Pulmonary artery endothelial cell (primary cell): Measurements from ENCODE around the gene MICAL3. TPM values are rescaled to one million over a fixed set of nuclear protein-coding genes. Genes with fewer than 3 reads are reported as not detected.
"Not testable (repeated sequence)": the region's sequence is repeated elsewhere in the genome, so short reads cannot be mapped to it uniquely, and the experiment has no call there.

Experiments used
- DNase-seq: peaks from one replicate; pipeline ENCODE4 v3.0.0-alpha.2; 2011; ENCODE audit warnings: low read depth, low spot score
- total RNA-seq: library from RNA; depleted of rRNA; stranded (reverse); fragments of >200 nt; gene quantifications from 2 replicates; pipeline ENCODE4 v1.2.3, GENCODE V29; 2014

MICAL3 gene
- total RNA-seq, 1 donor from 2014 or later = 19.0 TPM

- DNase-seq = no peak
Observed at GRCh38 chr22:17999851-18000250, 24.5 kb downstream of the MICAL3 start.

DNA sequence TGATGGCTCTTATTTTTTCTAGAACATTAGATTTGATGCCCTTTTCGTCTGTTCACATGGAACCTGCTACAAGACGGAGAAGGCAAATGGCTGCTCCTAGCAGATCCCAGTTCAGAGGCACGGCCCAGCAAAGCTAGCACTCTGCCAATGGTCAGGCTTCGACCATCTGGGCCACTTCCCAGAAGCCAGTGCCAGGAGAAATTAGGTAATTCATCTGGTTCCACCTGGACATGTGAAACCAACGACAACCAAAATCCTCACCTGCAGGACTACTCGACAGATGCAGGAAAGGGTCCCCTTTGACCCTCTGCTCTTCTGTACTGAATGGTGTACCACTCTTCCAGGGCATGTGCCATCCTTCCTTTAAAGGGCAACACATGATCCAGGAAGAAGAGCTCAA is 25.4 kb downstream of the MICAL3 start:
- DNase-seq = no peak

- no peak for DNase-seq
Observed at GRCh38 chr22:17997456-17997855, 26.9 kb downstream of the MICAL3 start.

GRCh38 chr22:17995256-17995655 is 29.1 kb downstream of the MICAL3 start:
- not testable (repeated sequence) for DNase-seq

DNA sequence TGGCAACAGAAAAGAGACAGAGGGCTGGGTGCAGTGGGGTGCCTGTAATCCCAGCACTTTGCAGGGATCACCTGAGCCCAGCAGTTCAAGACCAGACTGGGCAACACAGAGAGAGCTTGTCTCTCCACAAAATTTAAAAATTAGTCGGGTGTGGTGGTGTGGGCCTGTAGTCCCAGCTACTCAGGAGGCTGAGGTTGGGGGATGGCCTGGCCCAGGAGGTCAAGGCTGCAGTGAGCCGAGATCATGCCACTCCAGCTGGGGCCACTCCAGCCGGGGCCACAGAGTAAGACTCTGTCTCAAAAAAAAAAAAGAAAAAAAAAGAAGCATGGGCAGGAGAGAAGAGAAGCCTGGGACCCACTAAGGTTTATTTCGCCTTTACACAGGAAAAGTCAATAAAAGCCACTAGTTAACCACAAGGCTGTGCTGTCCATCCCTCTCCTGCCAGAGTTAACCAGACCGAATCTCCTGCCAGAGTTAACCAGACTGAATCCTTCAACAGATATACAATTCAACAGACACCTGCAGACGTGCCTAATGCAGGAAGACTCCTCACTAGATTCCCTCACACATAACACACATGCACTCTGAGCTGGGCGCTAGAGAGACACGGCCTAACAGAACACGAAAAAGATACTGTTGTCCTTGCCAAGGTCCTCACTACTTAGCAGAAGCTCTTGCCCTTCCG is 29.8 kb downstream of the MICAL3 start:
- DNase-seq = no peak

DNA sequence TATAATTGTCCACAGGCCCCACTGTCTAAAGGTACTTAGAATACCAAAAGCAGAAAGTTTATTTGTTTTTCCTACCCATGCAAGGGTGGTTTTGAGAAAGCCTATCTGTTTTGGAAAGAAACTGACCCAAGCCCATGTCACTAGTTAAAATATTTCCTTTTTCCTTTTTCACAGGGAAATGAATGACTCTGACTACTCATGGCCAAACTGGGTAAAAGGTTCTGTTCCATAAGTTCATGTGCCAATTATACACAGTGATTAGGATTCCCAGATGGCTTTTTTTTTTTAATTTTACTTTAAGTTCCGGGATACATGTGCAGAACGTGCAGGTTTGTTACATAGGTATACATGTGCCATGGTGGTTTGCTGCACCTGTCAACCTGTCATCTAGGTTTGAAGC is 31.4 kb downstream of the MICAL3 start:
- DNase-seq = not testable (repeated sequence)

DNA sequence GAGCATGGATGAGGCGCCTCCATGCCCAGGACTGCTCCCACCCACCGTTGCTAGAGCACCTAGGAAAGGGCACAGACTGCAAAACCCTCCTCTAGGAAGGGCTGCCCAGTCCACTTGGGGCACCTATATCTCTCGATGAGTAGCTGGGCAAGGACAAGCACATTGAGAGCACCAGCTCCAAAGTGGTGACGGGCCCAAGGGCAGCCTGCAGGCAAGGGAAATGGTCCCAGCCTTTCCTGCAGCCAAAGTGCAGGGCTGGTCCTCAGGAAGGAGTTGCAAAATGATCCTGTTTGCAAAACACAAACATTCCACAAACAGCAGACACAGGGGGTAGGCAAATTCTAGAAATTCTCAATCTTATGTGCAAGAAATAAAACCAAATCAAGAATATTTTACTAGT is 32.4 kb downstream of the MICAL3 start:
- DNase-seq = not testable (repeated sequence)

DNA sequence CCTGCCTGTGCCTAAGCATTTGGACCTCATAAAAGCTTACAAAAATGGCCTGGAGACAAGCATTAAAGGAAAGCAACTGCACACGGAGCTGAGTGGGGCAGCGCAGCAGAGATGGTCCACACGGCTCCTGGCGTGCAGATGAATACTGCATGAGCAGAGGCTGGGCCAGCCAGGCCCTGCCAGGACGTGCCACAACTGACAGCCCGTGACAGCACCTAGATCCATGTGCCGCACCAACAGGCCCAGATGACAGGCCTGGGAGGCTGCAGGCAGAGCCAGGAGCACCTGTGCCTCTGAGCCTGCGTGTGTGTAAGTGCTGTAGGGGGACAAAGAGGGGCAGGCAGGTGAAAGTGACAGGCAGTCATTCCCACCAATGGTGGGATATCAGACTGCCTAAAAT is 33.4 kb downstream of the MICAL3 start:
- DNase-seq = no peak

- DNase-seq = no peak
Observed at GRCh38 chr22:17990147-17990546, 34.2 kb downstream of the MICAL3 start.

DNA sequence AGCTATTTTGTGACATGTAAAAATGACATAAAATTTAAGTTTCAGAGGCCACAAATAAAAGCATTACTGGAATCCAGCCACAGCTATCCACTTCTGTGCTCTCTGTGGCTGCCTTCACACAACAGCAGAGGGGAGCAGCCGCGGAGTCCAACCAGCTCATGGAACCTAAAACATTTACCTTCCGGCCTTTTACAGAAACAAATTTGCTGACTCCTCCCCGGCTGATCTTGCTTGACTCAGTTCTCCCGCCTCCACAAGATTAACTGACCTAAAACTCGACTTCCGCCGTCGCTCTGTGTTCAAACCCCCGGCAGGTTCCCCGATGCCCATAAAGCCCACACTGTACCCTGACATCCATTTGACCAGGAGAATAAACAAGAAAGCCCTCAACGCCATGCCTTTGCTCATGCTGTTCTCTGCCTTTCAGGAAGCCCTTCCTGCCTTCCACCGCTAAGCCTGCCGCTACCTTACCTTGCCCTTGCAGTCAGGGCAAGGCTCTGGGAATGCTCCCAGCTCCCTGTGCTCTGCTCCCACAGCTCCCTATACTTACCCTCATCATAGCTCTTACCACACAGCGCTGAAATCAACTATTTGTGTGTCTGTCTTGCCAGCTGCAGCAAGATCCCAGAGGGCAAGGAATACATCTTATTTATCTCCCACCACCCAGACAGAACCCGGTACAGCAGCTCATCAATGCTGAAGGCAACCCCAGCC is 35.4 kb downstream of the MICAL3 start:
- DNase-seq = no peak

- no peak for DNase-seq
Observed at GRCh38 chr22:17985606-17986005, 38.8 kb downstream of the MICAL3 start.

- DNase-seq = not testable (repeated sequence)
Observed at GRCh38 chr22:17985071-17985470, 39.3 kb downstream of the MICAL3 start.

GRCh38 chr22:17984114-17984513 is 40.2 kb downstream of the MICAL3 start:
- no peak for DNase-seq

- no peak for DNase-seq
Observed at GRCh38 chr22:17982572-17983141, 41.7 kb downstream of the MICAL3 start.

GRCh38 chr22:17981497-17981896 is 42.9 kb downstream of the MICAL3 start:
- no peak for DNase-seq

GRCh38 chr22:17980638-17981051 is 43.7 kb downstream of the MICAL3 start:
- peak; percentile 10 for DNase-seq

GRCh38 chr22:17980015-17980590 is 44.3 kb downstream of the MICAL3 start:
- no peak for DNase-seq

DNA sequence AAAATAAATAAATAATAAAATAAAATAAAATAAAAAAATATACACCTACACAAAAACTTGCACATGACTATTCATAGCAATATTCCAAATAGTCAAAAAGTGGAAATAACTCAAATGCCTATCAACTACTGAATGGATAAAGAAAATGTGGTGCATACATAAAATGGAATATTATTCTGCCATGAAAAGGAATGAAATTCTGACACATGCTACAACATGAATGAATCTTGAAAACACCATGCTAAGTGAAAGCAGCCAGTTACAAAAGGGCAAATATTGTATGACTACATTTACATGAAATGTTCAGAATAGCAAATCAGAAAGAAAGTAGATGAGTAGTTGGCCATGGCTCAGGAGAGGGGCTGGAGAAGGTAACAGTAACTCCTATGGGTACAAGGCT is 46.3 kb downstream of the MICAL3 start:
- no peak for DNase-seq

- no peak for DNase-seq
Observed at GRCh38 chr22:17977371-17977770, 47.0 kb downstream of the MICAL3 start.

GRCh38 chr22:17976121-17976520 is 48.2 kb downstream of the MICAL3 start:
- DNase-seq = no peak

GRCh38 chr22:17974703-17975372 is 49.5 kb downstream of the MICAL3 start:
- no peak for DNase-seq

DNA sequence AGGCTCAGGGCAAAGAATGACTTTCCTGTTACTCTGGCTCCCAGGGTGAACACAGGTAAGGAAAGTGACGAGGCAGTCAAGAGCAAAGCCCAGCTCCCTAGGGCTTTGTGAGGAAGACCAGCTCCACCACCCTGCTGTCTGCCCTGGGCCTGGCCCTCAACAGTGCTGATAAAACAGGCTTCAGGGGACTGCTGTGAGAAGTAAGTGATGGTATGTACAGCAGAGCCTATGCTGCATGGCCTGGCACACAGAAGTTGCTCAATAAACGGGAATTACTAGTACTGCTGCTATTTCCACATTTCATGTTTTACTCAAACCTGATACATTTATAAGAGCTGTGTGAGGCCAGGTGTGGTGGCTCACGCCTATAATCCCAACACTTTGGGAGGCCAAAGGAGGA is 50.3 kb downstream of the MICAL3 start:
- no peak for DNase-seq
